HuH-7 (cell line): ENCODE data around the gene MDH1B.

ENCODE experiments used
- DNase-seq: peaks from one replicate; pipeline ENCODE4 v3.0.0; 2011; ENCODE audit warnings: low spot score

MDH1B gene

DNA sequence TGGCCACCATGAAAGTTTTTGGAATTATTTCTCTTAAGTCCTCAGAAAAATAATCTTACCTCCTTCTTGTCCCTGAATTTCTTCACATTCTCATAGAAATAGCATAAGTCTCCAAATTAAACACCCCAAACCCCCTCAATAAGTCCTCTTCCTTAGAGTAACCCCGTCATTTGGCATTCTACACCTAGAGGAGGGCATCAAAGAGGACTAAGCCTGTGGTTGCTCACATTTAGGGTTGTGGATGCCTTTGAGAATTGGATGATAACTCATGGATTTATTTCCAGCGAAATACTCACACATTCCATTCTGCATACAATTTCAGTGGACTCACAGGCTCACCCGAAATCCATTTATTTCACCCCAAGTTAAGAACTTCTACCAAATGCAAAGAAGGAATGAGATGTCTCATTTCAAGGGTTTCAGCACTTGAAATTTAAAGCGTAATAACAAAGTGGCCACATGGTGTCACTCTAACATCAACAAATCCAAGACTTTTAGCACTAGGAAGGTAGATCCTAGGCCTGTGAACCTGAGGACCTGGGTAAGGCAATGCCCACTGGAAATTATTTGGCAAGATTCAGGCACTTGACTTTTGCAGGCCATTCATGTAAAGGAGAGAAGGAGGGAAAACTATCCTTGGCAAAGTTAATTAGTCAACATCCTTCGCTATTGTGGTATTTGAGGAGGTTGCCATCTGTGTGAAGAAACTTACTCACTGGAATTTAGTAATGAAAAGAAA lies 71.6 kb downstream of the MDH1B start:
- peak; percentile 29 for DNase-seq

DNA sequence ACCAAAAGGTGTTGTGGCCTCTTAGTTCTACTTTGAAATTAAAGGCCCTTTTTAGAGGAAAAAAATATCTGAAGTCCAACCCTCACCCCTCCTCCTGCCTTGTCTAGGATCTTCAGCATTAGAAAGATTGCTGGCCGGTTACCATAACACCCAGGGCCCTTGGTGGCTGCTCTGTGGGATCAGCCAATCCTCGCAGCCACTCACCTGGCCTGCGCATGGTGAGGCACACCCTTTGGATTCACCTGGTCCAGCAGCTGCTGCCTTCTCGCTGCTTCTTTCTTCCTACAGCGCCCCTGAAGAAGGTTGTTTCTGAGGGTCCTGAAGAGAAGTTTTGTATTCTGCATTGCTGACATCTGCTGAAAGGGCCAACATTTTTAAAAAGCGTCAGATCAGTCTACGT lies 72.2 kb downstream of the MDH1B start:
- no peak for DNase-seq

DNA sequence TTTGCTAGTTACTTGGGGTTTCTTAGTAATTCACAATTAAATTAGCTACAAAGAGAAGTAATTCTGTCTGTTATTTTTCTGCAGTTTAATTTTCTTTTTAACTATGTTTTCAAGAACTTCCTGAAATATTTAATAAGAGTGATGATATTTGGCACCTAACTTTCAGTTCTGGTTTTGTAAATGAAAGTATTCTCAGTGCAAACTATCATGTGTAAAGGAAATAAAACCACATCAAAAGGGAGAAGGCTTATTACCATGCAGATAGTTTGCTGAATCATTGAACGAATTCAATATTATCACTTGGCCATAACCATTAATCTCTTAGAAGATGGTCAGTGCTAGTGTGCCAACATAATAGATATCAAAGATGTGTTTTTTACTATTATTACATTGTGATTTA lies 76.1 kb downstream of the MDH1B start:
- DNase-seq, result no peak

DNA sequence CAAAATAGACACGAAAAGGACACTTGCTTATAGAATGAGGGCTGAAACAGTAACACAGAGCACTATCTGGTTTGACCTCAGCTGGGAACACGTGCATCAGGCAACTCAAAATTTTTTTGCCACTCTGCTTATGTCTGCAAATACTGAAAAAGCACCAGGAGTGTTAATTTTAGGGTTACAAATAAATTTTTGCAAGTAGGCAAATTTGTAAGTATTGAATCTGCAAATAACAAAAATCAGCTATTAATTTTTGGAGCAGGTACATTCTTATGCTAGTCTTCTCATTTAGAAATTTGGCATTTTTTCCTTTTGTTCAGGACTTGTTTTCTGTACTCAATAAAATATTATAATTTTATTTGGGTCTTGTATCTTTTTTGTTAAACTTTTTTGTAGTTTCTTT lies 76.7 kb downstream of the MDH1B start:
- DNase-seq, result no peak
